Renal cortex interstitium (tissue), 11 donors: ENCODE measurements around the gene B4GALT2. TPM values are rescaled to one million over a fixed set of nuclear protein-coding genes. Genes with fewer than 3 reads are reported as not detected.

ENCODE experiments used
- DNase-seq, 11 donors: peaks; one replicate each; pipeline ENCODE4 v3.0.0-alpha.2; 2013; ENCODE audit warnings: low read depth in 9 of 11, low spot score in 4 of 11; ENCODE audit errors: extremely low read depth in 1 of 11
- polyA plus RNA-seq, 3 donors: library from polyadenylated mRNA; unstranded; fragments of 120-200 nt; gene quantifications; one replicate each; pipeline ENCODE4 v1.2.1, GENCODE V29; 2013; ENCODE audit not compliant: insufficient read length in 3 of 3

B4GALT2 gene
- polyA plus RNA-seq, 3 donors, result 29.5 to 46.9 (median 38.4) TPM

GRCh38 chr1:43978264-43978550 is 803 bp upstream of the B4GALT2 start:
- DNase-seq, result no peak

- DNase-seq, result no peak
Observed at GRCh38 chr1:43979261-43979527, 184 bp downstream of the B4GALT2 start.

GRCh38 chr1:43979528-43980254 is 681 bp downstream of the B4GALT2 start:
- DNase-seq, result no peak

GRCh38 chr1:43980255-43981134 is 1.5 kb downstream of the B4GALT2 start:
- DNase-seq, result no peak

GRCh38 chr1:43981135-43981491 is 2.1 kb downstream of the B4GALT2 start:
- no peak for DNase-seq

- no peak for DNase-seq
Observed at GRCh38 chr1:43981636-43982035, 2.6 kb downstream of the B4GALT2 start.

- no peak for DNase-seq
Observed at GRCh38 chr1:43982241-43982640, 3.2 kb downstream of the B4GALT2 start.

GRCh38 chr1:43982808-43983207 is 3.8 kb downstream of the B4GALT2 start:
- no peak for DNase-seq

- no peak for DNase-seq
Observed at GRCh38 chr1:43983253-43983899, 4.4 kb downstream of the B4GALT2 start.

- DNase-seq, result no peak
Observed at GRCh38 chr1:43984855-43985254, 5.8 kb downstream of the B4GALT2 start.

GRCh38 chr1:43985984-43986595 is 7.1 kb downstream of the B4GALT2 start:
- DNase-seq, result no peak

GRCh38 chr1:43986712-43987111 is 7.7 kb downstream of the B4GALT2 start:
- DNase-seq, result no peak

GRCh38 chr1:43987159-43987902 is 8.3 kb downstream of the B4GALT2 start:
- DNase-seq, result no peak

- no peak for DNase-seq
Observed at GRCh38 chr1:43990271-43991199, 11.5 kb downstream of the B4GALT2 start.

- DNase-seq, result no peak
Observed at GRCh38 chr1:43991200-43991475, 12.1 kb downstream of the B4GALT2 start.

- DNase-seq, result peak in 5 of 11 donors; percentile 53 to 79 (median 57)
Observed at GRCh38 chr1:43991476-43992231, 12.6 kb downstream of the B4GALT2 start, which contains the start of gene CCDC24. TSS of gene CCDC24 (plus strand) at chr1:43991599. CDS start at chr1:43991879, 280 bp downstream.

GRCh38 chr1:43992232-43992995 is 13.4 kb downstream of the B4GALT2 start:
- no peak for DNase-seq
